Epithelial cell of esophagus (primary cell): Measurements from ENCODE around the gene WDR7.

Experiments used
- DNase-seq: peaks from one replicate; pipeline ENCODE4 v3.0.0; 2010; ENCODE audit warnings: low read depth
- H3K4me3 ChIP-seq: 2 replicates; pipeline ENCODE4 v1.5.1; 2011; ENCODE audit warnings: mild to moderate bottlenecking, low read length, control low read depth
- CTCF ChIP-seq: IDR thresholded peaks from 2 replicates; pipeline ENCODE4 v1.5.1; 2011; ENCODE audit warnings: low read depth, mild to moderate bottlenecking, low read length, control low read depth, inconsistent platforms; ENCODE audit not compliant: insufficient read depth; ENCODE audit errors: missing control alignments

The WDR7 gene

DNA sequence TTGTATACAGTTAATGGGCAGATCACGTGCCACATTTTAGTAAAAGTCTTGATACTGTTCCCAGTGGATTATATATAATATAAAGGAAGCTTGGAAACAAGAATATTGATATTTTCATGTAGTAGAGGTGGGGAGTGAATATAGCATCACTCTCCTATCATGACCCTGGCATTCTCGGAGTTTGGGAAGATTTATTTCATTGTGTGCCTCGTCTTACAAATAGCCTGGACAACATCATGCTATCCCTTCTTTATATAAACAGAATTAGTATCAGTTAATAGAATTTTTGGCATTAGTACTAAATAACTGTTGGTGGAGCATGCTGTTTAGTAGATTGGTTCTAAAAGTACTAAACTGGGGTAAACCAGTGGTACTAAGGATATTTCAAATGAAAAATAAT, 283.7 kb downstream of the WDR7 start:
- no peak for DNase-seq
- no peak for TF ChIP-seq CTCF
- H3K4me3 ChIP-seq = no peak overlapping the region

GRCh38 chr18:56935434-56936040, 284.4 kb downstream of the WDR7 start:
- DNase-seq = no peak
- TF ChIP-seq CTCF = no peak
- no peak overlapping the region for H3K4me3 ChIP-seq

GRCh38 chr18:56936457-56936856, 285.3 kb downstream of the WDR7 start:
- TF ChIP-seq CTCF = no peak
- DNase-seq = no peak
- H3K4me3 ChIP-seq = no peak overlapping the region

DNA sequence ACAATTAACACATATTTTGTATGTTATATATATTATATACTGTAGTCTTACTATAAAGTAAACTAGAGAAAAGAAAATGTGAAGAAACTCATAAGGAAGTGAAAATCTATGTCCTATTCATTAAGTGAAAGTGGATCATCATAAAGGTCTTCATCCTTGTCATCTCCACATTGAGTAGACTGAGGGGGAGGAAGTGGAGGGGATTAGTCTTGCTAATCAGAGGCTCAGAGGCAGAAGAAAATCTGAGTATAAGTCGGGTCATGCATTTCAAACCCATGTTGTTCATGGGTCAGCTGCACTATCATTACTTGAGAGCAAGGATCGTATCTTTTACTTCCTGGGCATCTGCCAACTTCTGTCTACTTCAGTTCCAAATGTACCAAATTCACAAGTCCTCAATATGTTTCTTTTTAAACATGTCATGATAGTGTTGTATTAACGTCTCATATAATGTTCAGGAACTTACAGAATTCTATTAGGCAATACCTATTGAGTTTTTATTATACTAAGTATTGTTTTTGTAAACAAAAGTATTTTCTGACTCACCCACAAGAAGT, 286.8 kb downstream of the WDR7 start:
- DNase-seq = no peak
- no peak overlapping the region for H3K4me3 ChIP-seq
- TF ChIP-seq CTCF = no peak

- TF ChIP-seq CTCF = no peak
- no peak for DNase-seq
- no peak overlapping the region for H3K4me3 ChIP-seq
Observed at GRCh38 chr18:56945171-56946083, 294.3 kb downstream of the WDR7 start.

- DNase-seq = no peak
- TF ChIP-seq CTCF = no peak
- no peak overlapping the region for H3K4me3 ChIP-seq
Observed at GRCh38 chr18:56947236-56947635, 296.1 kb downstream of the WDR7 start.
